GM18508 (cell line): Measurements from ENCODE around the gene SPAG7.
"Not testable (repeated sequence)": the region's sequence is repeated elsewhere in the genome, so short reads cannot be mapped to it uniquely, and the experiment has no call there.

ENCODE experiments used
- ATAC-seq: cut with Tn5 transposase; IDR thresholded peaks from one replicate; pipeline ENCODE4 v1.9.1; 2021; ENCODE audit warnings: moderate number of reproducible peaks; ENCODE audit not compliant: insufficient read depth, unreplicated experiment

The SPAG7 gene

DNA sequence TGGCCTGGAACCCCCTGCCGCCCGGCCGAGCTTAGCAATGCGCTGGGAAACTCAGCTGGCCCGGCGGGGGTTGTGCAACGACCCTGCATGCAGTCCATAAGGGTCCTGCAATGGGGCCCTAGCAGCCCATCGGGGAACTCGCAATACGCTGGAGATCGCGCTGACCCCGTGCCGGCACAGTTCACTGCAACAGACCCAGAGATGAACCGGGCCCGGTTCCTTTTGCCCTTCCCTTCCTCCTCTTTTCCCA is 28.1 kb downstream of the SPAG7 start:
- ATAC-seq, result no peak

DNA sequence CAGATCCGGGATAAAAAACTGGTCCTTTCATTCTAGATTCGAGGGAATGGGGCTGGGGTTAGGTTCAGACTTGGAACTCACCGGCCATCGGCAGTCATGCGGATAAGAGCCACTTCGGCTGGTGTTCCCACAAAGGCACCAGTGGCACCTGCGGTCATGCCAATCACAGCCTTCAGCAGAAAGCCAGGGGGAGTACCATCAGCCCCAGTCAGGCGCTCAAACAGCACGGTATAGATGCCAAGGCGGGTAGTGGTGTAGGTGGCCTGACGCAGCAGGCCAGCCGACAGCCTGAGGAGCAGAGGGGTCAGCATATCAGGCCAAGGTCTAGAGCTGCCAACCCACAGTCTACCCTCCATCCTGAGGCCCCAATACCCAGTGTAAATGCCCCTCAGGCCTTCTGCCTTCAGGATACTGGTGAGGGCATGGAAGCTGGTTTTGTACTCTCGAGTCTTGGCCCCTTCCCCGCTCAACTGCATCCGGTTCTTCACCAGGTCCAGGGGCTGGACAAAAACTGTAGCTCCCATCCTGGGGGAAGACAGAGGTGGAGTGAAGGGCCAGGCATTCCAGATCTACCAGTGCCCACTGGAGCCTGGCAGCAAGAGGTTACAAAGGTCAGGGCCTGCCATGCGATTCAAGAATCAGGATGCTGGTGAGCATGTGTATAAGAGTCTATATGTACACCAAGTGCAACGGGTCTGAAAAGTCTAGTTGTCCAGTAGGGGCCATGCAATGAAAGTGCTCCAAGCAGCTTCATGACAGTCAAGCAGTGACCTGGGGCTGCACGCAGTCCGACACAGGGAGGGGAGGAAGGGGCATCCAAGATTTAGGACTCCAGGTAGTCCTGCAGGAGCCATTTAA is 28.7 kb downstream of the SPAG7 start:
- ATAC-seq, result no peak

DNA sequence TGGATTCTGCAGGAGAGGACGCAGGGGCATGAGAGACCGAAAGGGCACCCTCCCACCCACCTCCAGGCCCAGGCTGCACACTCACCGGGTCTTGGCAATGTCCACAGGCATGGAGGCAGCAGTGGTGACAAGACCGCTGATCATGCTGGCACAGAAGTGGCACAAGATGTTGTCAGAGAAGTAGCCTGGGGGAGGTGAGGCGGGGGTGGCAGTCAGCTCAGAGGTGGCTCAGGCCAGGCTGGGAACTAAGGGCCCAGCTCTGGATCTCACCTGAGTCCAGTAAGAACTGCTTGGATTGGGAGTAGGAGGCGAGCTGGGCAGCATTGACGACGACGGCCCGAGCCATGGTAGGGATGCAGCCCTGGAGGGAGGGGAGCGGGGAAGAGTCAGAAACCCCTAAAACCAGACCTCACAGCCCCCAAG is 29.5 kb downstream of the SPAG7 start:
- no peak for ATAC-seq

DNA sequence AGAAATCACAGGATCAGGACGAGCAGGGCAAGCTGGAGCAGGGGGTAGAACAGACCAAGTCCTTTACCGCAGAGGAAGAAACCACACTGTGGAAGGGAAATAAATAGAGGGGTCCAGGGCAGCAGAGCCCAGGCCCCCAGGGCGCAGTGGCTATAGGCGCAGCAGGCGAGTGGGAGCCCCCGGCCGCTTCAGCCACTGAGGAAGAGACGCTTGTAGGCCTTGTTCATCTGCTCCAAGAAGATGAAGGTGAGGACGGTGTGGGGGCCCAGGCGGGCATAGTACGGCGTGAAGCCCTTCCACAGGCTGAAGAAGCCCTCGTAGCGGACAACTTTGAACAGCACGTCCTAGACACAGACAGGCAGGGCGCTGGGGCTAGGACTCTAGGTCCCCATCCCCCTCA is 30.1 kb downstream of the SPAG7 start:
- no peak for ATAC-seq

DNA sequence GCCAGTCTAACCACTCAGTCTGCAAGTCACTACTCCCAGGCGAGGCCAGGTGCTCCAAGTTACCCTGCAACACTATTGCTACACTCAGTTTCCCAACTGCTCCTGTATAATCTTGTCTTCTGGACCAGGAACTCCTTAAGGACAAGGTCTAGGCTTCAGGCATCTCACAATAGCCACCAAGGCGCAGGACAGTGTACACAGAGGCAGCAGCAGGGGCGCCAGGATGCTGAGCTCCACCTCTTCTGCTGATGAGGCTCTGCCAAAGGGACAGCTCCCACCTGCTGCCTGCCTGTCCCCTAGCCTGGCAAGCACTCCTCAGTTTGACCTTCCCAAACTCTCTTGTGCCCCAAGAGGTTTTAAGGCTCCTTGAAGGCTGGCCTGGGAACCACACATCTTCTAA is 31.2 kb downstream of the SPAG7 start:
- ATAC-seq, result no peak

DNA sequence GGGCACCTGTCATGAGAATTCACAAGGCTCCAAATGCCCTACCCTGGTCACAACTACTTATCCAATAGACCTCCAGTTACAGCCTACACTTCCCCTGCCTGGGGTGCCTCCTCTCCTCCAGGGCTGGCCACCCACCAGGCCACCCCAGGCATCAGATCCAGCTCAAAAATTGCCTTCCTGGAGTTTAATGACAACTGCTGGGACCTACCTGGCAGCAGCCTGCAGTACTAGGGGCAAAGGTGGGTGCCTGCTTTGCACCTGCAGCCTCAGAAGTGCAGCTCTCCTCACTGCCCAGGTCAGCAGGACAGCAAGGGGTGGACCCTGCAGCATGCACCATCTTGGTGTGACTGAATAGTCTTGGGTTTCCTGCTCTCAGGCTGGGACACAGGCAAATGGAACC is 32.0 kb downstream of the SPAG7 start:
- ATAC-seq, result no peak

DNA sequence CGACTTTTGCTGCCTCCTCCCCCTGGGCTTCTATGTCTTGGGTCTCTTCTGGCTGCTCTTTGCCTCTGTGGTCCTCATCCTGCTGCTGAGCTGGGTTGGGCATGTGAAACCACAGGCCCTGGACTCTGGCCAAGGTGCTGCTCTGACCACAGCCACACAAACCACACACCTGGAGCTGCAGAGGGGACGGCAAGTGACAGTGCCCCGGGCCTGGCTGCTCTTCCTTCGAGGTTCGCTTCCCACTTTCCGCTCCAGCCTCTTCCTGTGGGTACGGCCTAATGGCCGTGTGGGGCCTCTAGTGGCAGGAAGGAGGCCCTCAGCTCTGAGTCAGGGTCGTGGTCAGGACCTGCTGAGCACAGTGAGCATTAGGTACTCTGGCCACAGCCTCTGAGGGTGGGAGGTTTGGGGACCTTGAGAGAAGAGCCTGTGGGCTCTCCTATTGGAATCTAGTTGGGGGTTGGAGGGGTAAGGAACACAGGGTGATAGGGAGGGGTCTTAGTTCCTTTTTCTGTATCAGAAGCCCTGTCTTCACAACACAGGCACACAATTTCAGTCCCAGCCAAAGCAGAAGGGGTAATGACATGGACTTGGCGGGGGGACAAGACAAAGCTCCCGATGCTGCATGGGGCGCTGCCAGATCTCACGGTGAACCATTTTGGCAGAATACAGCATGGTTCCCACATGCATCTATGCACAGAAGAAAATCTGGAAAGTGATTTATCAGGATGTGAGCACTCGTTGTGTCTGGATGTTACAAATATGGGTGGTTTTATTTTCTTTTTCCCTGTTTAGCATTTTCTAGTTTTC is 33.2 kb downstream of the SPAG7 start:
- no peak for ATAC-seq

DNA sequence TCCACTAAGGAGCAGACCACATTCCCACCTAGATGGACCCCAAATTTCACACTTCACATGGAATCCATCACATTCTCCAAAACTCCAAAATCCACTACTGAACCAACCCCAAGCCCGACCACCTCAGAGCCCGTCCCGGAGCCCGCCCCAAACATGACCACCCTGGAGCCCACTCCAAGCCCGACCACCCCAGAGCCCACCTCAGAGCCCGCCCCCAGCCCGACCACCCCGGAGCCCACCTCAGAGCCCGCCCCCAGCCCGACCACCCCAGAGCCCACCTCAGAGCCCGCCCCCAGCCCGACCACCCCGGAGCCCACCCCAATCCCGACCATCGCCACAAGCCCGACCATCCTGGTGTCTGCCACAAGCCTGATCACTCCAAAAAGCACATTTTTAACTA is 34.0 kb downstream of the SPAG7 start:
- ATAC-seq, result no peak

DNA sequence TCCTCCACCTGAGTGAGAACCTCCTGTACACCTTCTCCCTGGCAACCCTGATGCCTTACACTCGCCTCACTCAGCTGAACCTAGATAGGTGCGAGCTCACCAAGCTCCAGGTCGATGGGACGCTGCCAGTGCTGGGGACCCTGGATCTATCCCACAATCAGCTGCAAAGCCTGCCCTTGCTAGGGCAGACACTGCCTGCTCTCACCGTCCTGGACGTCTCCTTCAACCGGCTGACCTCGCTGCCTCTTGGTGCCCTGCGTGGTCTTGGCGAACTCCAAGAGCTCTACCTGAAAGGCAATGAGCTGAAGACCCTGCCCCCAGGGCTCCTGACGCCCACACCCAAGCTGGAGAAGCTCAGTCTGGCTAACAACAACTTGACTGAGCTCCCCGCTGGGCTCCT is 34.9 kb downstream of the SPAG7 start:
- ATAC-seq, result no peak

DNA sequence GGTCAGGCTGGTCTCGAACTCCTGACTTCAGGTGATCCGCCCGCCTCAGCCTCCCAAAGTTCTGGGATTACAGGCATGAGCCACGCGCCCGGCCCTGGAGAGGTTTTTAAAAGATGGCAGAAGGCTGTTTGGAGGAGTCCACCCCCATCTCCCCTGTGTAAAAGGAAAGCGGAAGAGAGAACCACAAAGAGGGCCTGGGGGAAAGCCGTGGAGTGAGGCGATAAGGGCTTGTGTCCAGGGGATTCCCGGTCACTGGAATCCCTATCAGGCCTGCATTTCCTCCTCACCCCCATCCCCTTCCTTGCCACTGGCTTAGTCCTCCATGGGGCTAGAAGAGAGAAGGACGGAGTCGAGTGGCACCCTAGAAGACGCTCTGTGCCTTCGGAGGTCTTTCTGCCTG is 35.7 kb downstream of the SPAG7 start, which contains the start of gene GP1BA:
GP1BA (plus strand) TSS at position 315 of the 400 bp plus-strand sequence. CDS start 328 bp downstream, outside the sequence.
- no peak for ATAC-seq

DNA sequence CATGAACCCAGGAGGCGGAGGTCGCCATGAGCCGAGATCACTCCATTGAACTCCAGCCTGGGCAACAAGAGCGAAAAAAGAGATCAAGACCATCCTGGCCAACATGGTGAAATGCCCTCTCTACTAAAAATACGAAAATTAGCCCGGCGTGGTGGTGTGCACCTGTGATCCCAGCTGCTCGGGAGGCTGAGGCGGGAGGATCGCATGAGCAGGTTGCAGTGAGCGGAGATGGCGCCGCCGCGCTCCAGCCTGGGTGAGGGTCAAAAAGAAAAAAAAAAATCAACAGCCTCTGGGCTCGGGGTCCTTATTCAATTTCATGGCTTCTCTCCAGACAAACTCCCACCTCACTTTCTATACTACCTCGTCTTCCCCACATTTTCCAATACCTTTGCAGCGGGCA is 38.7 kb downstream of the SPAG7 start:
- ATAC-seq, result no peak

DNA sequence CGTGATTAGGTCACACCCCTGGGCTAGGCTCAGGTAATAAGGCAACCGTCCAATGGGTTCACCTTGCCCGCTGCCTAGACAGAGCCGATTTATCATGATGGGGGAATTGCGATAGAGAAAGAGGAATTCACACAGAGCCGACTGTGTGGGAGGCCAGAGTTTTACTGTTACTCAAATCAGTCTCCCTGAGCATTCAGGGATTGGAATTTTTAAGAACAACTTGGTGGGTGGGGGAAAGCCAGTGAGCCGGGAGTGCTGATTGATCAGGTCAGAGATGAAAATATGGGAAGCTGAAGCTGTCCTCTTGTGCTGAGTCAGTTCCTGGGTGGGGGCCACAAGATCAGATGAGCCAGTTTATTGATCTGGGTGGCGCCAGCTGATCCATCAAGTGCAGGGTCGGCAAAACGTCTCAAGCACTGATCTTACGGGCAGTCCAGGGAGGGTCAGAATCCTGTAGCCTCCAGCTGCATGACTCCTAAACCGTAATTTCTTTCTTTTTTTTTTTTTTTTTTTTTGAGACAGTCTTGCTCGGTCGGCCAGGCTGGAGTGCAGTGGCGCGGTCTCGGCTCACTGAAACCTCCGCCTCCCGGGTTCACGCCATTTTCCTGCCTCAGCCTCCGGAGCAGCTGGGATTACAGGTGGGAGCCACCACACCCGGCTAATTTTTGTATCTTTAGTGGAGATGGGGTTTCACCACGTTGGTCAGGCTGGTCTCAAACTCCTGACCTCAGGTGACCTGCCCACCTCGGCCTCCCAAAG is 40.9 kb downstream of the SPAG7 start:
- ATAC-seq, result not testable (repeated sequence)

DNA sequence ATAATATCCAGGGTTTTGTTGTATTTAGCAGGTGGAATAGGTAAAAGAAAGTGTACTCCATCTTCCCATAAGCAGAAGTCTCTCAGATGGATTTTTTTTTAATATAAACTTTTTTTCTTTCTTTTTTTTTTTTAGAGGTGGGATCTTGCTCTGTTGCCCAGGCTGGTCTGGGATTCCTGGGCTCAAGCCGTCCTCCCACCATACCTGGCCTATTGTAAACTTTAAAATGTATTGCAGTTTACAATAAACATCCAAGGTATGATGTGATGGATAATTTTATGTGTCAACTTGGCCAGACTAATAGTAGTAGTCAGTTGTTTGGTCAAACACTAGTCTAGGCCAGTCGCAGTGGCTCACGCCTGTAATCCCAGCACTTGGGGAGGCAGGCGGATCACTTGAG is 46.3 kb downstream of the SPAG7 start:
- ATAC-seq, result no peak

DNA sequence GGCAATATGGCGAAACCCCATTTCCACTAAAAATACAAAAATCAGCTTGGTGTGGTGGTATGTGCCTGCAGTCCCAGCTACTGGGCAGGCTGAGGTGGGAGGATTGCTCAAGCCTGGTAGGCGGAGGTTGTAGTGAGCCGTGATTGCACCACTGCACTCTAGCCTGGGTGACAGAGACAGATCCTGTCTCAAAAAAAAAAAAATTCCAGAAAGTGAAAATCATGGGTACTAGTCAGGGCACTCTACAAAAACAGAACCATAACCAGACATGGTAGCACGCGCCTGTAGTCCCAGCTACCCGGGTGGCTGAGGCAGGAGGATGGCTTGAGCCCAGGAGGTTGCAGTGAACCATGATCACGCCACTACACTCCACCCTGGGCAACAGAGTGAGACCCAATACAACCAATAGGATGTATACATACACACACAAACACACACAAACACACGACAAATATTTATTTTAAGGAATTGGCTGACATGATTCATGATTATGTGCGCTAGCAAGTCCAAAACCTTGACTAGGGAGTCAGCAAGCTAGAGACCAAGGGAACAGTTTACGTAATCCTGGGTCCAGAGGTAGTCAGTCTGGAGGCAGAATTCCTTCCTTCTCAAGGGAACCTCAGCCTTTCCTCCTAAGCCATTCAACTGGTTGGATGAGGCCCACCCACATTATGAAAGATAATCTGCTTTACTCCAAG is 47.1 kb downstream of the SPAG7 start:
- no peak for ATAC-seq

DNA sequence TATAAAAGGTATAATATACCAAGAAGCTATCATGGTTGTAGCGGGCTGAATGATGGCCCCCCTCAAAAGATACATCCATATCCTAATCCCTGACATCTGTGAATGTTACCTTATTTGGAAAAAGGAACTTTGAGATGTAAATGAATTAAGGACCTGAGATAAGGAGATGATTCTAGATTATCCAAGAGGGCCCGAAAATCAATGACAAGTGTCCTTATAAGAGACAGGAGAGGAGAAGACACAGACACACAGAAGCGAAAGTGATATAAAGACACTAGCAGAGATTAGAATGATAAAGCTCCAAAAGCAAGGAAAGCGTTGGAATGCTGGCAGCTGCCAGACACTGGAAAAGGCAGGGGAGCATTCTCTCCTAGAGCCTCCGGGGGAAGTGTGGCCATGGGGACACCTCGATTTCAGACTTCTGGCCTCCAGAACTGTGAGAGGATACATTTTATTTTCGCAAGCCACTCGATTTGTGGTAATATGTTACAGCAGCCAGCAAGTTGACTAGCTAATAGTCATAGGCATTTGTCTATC is 48.0 kb downstream of the SPAG7 start:
- ATAC-seq, result no peak

DNA sequence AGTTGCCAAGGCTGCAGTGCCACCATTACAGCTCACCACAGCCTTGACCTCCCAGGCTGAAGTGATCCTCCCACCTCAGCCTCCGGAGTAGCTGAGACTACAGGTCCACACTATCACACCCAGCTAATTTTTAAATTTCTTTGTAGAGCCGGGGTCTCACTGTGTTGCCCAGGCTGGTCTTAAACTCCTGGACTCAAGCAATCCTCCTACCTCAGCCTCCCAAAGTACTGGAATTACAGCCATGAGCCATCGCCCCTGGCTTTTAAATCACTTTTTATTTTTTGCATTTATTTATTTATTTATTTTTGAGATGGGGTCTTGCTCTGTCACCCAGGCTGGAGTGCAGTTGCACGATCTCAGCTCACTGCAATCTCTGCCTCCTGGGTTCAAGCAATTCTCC is 53.1 kb downstream of the SPAG7 start:
- not testable (repeated sequence) for ATAC-seq

DNA sequence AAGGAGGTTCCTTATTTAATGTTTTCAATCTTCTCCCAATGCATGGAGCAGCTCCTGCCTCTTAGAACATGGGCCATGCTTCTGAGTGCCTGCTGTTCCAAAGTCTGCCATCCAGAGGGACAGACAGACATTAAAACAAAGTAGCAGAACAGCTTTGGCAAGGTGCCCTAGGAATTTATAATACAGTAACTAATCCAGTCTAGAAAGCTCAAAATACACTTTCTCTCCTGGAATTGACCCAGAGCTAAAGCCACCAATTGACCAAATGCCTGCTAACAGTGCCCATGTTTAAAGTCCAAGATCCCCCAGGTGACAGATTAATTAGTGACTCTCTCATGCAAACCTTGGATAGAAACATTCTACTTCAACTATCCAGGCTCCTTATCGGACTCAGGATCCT is 53.6 kb downstream of the SPAG7 start:
- no peak for ATAC-seq
